SH-SY5Y (cell line): ENCODE measurements around the gene ERLEC1.

Experiments used
- GATA2 ChIP-seq: IDR thresholded peaks from 2 replicates; pipeline ENCODE4 v1.6.1; 2011; ENCODE audit warnings: mild to moderate bottlenecking, low read depth, low read length
- GATA3 ChIP-seq: IDR thresholded peaks from 2 replicates; pipeline ENCODE4 v1.6.1; 2011; ENCODE audit warnings: low read depth, mild to moderate bottlenecking, low read length, moderate library complexity

GRCh38 chr2:53777134-53777533, 9.7 kb upstream of the ERLEC1 start:
- TF ChIP-seq GATA2: no peak
- no peak for TF ChIP-seq GATA3
